Activated naive CD8-positive, alpha-beta T cell (primary cell): ENCODE measurements around the gene SLC35A3.
"Not testable (repeated sequence)": the region's sequence is repeated elsewhere in the genome, so short reads cannot be mapped to it uniquely, and the experiment has no call there.

Experiments used
- H3K27ac Mint-ChIP-seq: one replicate; pipeline ENCODE4 v1.8.0; 2021; ENCODE audit warnings: mixed read lengths
- H3K27me3 Mint-ChIP-seq: one replicate; pipeline ENCODE4 v1.8.0; 2021; ENCODE audit warnings: mixed read lengths
- H3K36me3 Mint-ChIP-seq: one replicate; pipeline ENCODE4 v1.8.0; 2021; ENCODE audit warnings: mixed read lengths
- H3K4me1 Mint-ChIP-seq: one replicate; pipeline ENCODE4 v1.8.0; 2021; ENCODE audit warnings: low read depth, mixed read lengths
- H3K4me3 Mint-ChIP-seq: one replicate; pipeline ENCODE4 v1.8.0; 2021; ENCODE audit warnings: mild to moderate bottlenecking, mixed read lengths
- H3K9me3 Mint-ChIP-seq: one replicate; pipeline ENCODE4 v1.8.0; 2021; ENCODE audit warnings: low read depth, mixed read lengths

Gene SLC35A3

DNA sequence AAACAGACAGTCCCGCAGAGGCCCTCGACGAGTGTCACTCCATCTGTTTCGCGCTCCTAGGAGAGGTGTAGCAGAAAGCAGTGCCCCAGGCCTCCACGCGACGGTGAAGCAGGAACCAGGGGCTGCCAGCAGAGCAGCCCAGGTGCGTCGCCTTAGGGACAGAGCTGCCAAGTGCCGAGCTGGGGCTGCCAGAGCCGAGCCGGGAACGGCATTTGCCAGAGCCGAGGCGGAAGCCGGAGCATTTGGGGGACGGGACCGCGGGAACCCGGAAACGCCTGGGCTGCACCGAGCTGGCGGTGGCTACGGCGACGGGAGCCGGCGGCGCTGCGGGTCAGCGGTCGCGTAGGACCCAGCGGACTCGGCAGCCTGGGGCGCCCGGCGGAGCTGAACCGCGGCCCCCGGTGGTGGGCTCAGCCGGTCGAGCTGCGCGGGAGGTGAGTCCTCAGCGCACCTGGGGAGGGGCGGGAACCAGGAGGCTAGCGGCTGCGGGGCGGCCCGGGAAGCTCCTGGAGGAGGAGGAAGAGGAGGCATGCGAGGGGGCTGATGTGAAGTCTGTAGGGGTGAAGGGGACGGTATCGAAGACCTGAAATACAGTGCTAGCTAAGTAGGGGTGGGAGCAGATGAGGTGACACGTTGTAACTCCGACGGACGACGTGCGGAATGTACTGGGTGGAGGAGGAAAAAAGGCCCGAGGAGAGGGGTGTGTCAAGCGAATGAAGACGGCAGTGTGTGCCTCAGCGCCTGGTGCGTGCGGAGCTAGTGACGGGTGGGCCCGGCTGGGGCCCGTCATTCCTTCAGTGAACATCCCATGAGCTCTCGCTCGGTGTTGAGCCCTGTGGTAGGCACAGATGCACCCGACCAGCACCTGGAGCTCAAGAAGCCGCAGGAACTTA lies at the start of gene SLC35A3:
Gene SLC35A3, plus strand, starts transcription at position 268 of the 893 bp plus-strand sequence. CDS start 23,559 bp downstream, outside the sequence.
- Mint-ChIP-seq H3K27ac (peak within 1 kb of the TSS; percentile 96), H3K4me3 (peak within 1 kb of the TSS; percentile 98), H3K36me3 (no peaks in the 10 kb centered on the region), H3K9me3 (no peaks in the 10 kb centered on the region), H3K4me1 (peaks cover 43% of the 10 kb centered on the region), H3K27me3 (no peaks in the 10 kb centered on the region)

DNA sequence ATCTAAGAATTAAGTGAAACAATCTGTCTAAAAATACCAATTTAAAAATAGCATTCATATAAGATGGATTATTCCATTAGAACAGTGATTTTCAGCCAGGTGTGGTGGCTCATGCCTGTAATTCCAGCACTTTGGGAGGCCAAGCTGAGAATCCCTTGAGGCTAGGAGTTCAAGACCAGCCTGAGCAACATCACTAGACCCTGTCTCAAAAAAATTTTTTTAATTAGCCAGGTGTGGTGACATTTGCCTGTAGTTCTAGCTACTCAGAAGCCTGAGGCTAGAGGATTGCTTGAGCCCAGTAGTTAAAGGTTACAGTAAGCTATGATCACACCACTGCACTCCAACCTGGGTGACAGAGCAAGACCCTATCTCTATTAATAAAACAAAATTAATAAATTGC lies 35.0 kb upstream of the SLC35A3 start:
- H3K27me3 Mint-ChIP-seq: peaks cover 8% of the 10 kb centered on the region
- no peak overlapping the region for H3K4me3 Mint-ChIP-seq
- no peaks in the 10 kb centered on the region for H3K9me3 Mint-ChIP-seq
- H3K27ac Mint-ChIP-seq: no peak overlapping the region
- H3K36me3 Mint-ChIP-seq: peaks cover 8% of the 10 kb centered on the region
- no peaks in the 10 kb centered on the region for H3K4me1 Mint-ChIP-seq

DNA sequence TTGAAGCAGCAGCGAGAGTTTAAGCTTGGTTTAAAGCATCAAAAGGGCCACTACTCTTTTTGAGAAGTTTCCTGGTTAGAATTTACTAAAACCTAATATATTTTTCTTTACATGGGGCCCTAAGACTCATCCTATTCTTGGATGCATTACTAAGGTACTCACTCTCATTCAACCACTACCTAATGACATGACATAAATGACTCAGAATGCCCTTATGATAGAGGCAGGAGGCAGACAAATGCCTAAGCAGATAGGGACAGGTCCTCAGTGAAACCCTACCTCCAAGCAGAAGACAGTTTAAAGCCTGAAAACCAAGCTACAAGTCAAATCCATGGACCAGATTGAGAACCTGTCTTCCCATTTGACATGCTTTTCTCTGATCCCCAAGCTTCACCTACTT lies 34.3 kb upstream of the SLC35A3 start:
- peaks cover 8% of the 10 kb centered on the region for H3K27me3 Mint-ChIP-seq
- no peak overlapping the region for H3K27ac Mint-ChIP-seq
- no peaks in the 10 kb centered on the region for H3K4me1 Mint-ChIP-seq
- H3K4me3 Mint-ChIP-seq: no peak overlapping the region
- peaks cover 8% of the 10 kb centered on the region for H3K36me3 Mint-ChIP-seq
- no peaks in the 10 kb centered on the region for H3K9me3 Mint-ChIP-seq

DNA sequence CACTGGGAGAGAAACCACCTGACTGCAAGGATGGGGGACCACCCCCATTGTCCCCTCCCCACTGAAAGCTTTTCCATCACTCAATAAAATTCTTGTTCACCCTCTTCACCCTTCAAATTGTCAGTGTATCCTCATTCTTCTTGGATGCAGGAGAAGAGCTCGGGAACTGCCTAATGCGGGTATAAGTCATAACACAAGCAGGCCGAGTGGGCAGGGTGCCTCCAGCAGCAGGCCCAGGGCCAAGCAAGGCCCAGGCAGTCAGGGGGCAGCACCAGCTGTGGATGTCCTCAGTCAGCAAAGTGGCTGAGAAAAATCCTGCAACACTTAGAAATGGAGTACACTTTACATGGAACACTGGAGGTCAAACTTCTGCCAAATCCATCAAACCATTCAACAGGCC lies 33.7 kb upstream of the SLC35A3 start:
- H3K4me3 Mint-ChIP-seq: no peak overlapping the region
- peaks cover 8% of the 10 kb centered on the region for H3K36me3 Mint-ChIP-seq
- no peak overlapping the region for H3K27ac Mint-ChIP-seq
- H3K27me3 Mint-ChIP-seq: peaks cover 8% of the 10 kb centered on the region
- no peaks in the 10 kb centered on the region for H3K9me3 Mint-ChIP-seq
- H3K4me1 Mint-ChIP-seq: no peaks in the 10 kb centered on the region

DNA sequence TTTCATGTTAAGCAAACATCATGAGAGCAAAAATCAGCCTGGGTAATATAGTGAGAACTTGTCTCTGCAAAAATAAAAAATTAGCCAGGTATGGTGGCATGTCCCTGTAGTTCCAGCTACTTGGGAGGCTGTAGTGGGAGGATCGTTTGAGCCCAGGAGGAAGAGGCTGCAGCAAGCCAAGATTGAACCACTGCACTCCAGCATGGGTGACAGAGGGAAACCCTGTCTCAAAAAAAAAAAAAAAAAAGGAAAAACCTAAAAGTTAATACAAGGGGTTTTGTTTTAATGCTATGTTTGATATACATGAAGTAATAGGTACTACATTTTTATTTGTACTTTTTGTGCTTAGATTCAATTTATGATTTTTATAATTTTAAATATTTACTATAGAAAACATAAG lies 27.1 kb upstream of the SLC35A3 start:
- H3K4me3 Mint-ChIP-seq: no peak overlapping the region
- H3K9me3 Mint-ChIP-seq: no peaks in the 10 kb centered on the region
- H3K27ac Mint-ChIP-seq: no peak overlapping the region
- H3K36me3 Mint-ChIP-seq: no peaks in the 10 kb centered on the region
- no peaks in the 10 kb centered on the region for H3K4me1 Mint-ChIP-seq
- H3K27me3 Mint-ChIP-seq: no peaks in the 10 kb centered on the region

DNA sequence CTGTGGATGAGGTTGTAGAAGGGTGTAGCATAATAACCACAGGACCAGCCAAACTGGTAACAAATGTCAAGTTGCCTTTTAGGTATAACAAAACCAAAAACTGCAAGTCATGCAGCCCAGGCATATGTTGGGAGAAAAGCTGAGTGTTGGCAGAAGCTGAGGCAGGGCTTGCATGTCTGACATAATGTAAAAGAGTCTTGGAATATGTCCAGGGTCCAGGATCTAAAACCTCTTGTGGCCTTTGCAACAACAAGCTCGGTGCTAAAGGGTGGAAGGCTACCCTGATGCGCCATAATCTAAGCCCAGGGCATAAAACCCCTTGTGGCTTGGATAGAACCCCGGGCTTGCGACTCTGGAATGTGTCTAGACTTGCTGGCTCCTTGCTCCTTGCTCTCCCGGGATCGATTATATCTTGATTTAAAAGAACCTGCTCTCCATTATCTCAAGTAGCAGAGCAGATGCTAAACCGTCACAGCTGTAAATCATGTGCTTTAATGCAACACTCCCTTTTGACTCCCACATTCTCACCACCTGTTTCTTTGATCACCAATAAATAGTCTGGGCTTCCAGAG lies 26.5 kb upstream of the SLC35A3 start:
- H3K27ac Mint-ChIP-seq: no peak overlapping the region
- no peaks in the 10 kb centered on the region for H3K27me3 Mint-ChIP-seq
- no peaks in the 10 kb centered on the region for H3K36me3 Mint-ChIP-seq
- H3K9me3 Mint-ChIP-seq: no peaks in the 10 kb centered on the region
- no peak overlapping the region for H3K4me3 Mint-ChIP-seq
- no peaks in the 10 kb centered on the region for H3K4me1 Mint-ChIP-seq

DNA sequence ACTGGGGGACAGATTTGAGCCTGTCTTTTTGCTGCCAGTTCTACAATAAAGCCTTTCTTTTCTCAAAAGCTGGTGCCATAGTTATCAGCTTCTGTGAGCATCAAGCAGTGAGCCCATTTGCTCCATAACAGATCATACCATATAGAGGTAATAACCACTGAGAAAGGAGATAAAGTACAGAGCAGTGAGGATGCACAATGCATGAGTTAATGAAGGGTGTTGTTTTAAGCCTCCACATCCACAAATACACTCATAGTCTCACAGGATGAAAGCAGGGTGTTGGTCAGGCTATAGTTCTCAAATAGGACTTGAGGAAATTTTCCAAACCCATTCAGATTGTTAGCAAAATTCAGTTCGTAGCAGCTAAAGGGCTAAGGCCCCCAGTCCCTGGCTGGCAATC lies 25.6 kb upstream of the SLC35A3 start:
- H3K27ac Mint-ChIP-seq: no peak overlapping the region
- no peaks in the 10 kb centered on the region for H3K36me3 Mint-ChIP-seq
- H3K4me3 Mint-ChIP-seq: no peak overlapping the region
- no peaks in the 10 kb centered on the region for H3K4me1 Mint-ChIP-seq
- H3K9me3 Mint-ChIP-seq: no peaks in the 10 kb centered on the region
- no peaks in the 10 kb centered on the region for H3K27me3 Mint-ChIP-seq

DNA sequence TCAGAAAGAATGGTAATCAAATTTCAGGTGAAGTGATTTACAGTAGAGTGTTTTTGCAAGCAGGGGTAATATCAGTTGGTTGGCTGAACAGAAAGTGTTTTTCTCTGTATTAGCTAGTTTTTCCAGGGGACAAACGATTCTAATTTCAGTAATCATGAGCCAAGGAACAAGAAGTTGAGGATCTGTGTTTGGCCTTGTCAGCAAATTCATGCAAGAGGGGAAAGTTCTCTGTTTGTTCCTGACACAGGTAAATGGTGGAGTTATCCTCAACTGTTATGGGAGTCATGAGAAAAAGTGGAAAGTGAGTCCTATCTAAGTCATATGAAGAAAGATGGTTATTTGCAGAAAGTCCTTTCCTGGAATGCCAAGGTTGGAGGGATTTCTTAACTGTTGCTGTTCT lies 24.6 kb upstream of the SLC35A3 start:
- no peaks in the 10 kb centered on the region for H3K4me1 Mint-ChIP-seq
- no peaks in the 10 kb centered on the region for H3K27me3 Mint-ChIP-seq
- no peak overlapping the region for H3K27ac Mint-ChIP-seq
- H3K36me3 Mint-ChIP-seq: no peaks in the 10 kb centered on the region
- H3K9me3 Mint-ChIP-seq: no peaks in the 10 kb centered on the region
- no peak overlapping the region for H3K4me3 Mint-ChIP-seq

DNA sequence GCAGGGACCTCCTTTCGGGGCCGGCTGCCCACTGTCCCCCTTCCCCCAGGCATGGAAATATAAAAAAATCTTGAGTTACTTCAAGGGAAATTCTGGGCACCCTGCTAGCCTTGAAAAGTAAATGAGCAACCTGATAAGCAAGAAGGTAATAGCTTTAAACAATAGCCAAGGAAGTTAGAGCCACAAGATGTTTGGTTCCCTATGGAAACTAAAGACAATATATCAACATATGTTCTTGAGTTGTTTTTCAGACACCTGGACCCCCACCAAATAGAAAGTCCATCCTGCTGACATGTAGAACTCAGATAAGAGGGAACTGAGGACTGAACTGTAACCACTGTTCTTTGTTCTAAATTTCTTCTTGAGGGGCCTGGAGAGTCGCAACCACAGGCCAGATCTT lies 19.3 kb upstream of the SLC35A3 start:
- no peak overlapping the region for H3K4me3 Mint-ChIP-seq
- H3K27ac Mint-ChIP-seq: no peak overlapping the region
- H3K36me3 Mint-ChIP-seq: no peaks in the 10 kb centered on the region
- no peaks in the 10 kb centered on the region for H3K4me1 Mint-ChIP-seq
- no peaks in the 10 kb centered on the region for H3K9me3 Mint-ChIP-seq
- H3K27me3 Mint-ChIP-seq: no peaks in the 10 kb centered on the region

DNA sequence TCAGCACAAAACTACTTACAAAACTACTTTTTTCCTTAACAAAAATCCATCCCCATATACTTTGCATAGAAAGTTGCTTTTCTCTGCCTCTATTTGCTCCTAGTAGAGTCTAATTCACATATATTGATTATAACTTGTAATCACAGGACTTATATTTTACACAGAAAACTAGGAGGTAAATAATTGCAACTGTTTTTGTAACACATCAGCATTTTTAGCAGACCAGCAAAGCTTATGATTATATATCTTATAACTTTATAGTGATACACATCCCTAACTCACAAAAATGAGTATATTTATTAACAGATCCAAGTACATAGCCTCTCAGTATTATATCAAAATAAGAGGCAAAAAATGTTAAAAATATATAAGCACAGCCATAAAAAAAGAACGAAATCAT lies 17.3 kb upstream of the SLC35A3 start:
- Mint-ChIP-seq H3K4me3 (no peak overlapping the region), H3K4me1 (no peaks in the 10 kb centered on the region), H3K9me3 (no peaks in the 10 kb centered on the region), H3K27ac (no peak overlapping the region), H3K36me3 (no peaks in the 10 kb centered on the region), H3K27me3 (no peaks in the 10 kb centered on the region)

DNA sequence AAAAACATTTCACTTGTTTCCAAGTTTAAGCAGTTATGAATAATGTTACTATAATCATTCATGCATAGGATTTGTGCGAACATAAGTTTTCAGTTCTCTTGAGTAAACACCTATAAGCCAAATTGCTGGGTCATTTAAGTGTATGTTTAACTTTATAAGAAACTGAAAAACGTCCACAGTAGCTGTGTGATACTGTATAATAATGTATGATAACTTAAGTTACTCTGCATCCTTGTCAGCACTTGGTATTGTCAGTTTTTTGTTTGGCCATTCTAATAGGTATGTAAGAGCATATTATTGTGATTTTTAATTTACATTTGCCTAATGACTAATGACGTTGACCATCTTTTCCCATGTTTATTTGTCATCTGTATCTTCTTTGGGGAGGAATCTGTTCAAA lies 14.4 kb upstream of the SLC35A3 start:
- Mint-ChIP-seq H3K27me3 (no peaks in the 10 kb centered on the region), H3K4me1 (no peaks in the 10 kb centered on the region), H3K9me3 (no peaks in the 10 kb centered on the region)

DNA sequence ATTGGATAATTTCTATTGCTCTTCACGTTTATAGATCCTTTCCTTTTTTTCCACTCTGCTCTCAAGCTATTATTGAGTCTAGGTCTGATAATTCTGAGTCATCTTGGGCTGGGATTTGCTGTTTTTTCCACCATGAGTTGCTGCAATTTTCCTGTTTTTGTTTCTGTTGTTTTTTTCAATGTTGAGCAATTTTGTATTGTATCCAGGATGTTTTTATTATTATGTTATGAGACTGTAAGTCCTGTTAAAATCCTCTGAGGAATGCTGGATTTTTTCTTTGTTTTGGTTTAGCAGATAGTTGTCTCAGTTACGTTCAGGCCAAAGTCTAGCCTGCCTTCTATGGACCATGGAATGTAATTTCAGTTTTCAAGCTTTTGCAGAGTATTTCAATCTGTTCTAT lies 13.0 kb upstream of the SLC35A3 start:
- Mint-ChIP-seq H3K4me1 (no peaks in the 10 kb centered on the region), H3K27ac (no peak overlapping the region), H3K4me3 (no peak overlapping the region), H3K9me3 (no peaks in the 10 kb centered on the region), H3K36me3 (no peaks in the 10 kb centered on the region), H3K27me3 (no peaks in the 10 kb centered on the region)

More for the DNA sequence above, 14.4 kb upstream of the SLC35A3 start:
- no peak overlapping the region for H3K4me3 Mint-ChIP-seq
- no peaks in the 10 kb centered on the region for H3K36me3 Mint-ChIP-seq
- H3K27ac Mint-ChIP-seq: no peak overlapping the region

DNA sequence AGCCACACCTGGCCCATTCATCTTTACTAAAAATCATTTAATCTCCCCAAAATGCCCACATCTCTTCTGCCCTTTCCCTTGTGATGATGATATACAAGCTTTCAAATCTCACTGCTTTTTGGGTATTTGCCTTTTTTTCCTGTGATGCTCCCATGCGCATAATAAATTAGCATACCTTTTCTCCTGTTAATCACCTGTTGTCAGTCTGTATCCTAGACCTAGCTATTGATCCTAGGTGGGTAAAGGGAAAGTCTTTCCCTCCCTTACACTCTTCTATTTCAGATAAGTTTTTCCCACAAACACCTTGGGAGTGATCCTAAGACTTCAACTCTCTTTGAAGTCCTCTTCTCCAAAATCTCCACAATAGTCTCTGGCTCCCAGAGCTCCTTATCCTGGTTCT lies 12.0 kb upstream of the SLC35A3 start:
- H3K4me1 Mint-ChIP-seq: no peaks in the 10 kb centered on the region
- H3K27ac Mint-ChIP-seq: no peak overlapping the region
- no peaks in the 10 kb centered on the region for H3K27me3 Mint-ChIP-seq
- no peaks in the 10 kb centered on the region for H3K36me3 Mint-ChIP-seq
- H3K9me3 Mint-ChIP-seq: no peaks in the 10 kb centered on the region
- no peak overlapping the region for H3K4me3 Mint-ChIP-seq

DNA sequence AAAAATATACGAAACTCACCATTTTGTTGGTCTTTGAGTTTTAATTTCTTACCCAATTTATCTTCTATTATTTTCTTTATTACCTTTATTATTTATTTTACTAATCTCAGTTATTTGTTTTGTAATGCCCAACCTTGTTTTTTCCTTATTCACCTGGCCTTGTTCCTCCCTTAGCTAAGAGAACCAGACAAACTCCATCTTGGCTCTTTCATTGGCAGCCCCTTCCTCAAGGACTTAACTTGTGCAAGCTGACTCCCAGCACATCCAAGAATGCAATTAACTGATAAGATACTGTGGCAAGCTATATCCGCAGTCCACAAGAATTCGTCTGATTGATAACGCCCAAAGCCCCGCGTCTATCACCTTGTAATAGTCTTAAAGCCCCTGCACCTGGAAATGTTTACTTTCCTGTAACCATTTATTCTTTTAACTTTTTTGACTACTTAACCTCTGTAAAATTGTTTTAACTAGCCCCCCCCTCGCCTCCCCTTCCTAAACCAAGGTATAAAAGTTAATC lies 10.5 kb upstream of the SLC35A3 start:
- not testable (repeated sequence) for H3K36me3 Mint-ChIP-seq, H3K27me3 Mint-ChIP-seq, H3K9me3 Mint-ChIP-seq, H3K4me1 Mint-ChIP-seq, H3K4me3 Mint-ChIP-seq, H3K27ac Mint-ChIP-seq

DNA sequence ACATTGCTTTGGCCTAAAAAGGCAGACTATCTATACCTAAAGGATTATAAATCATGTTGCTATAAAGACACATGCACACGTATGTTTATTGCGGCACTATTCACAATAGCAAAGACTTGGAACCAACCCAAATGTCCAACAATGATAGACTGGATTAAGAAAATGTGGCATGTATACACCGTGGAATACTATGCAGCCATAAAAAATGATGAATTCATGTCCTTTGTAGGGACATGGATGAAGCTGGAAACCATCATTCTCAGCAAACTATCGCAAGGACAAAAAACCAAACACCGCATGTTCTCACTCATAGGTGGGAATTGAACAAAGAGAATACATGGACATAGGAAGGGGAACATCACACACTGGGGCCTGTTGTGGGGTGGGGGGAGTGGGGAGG lies 9.5 kb upstream of the SLC35A3 start:
- not testable (repeated sequence) for H3K4me3 Mint-ChIP-seq, H3K4me1 Mint-ChIP-seq, H3K27me3 Mint-ChIP-seq, H3K9me3 Mint-ChIP-seq, H3K36me3 Mint-ChIP-seq, H3K27ac Mint-ChIP-seq
